CD14-positive monocyte (primary cell): ENCODE results near the gene CDH22. TPM values are rescaled to one million over a fixed set of nuclear protein-coding genes. Genes with fewer than 3 reads are reported as not detected.

Experiments
- DNase-seq, 3 donors: peaks; one replicate each; pipeline ENCODE4 v3.0.0-alpha.2; 2011 to 2022
- H2AFZ ChIP-seq: 2 replicates; pipeline ENCODE4 v1.6.0; 2012; ENCODE audit warnings: mild to moderate bottlenecking, low read depth, low read length, inconsistent platforms; ENCODE audit not compliant: insufficient read depth, poor library complexity, severe bottlenecking
- H3K27ac ChIP-seq, 2 donors: 1 replicate in 1 of 2; 2 replicates in 1 of 2; pipeline ENCODE4 v1.5.1; 2012 to 2013; ENCODE audit warnings: low read length in 2 of 2, control low read depth in 1 of 2, inconsistent platforms in 1 of 2, low read depth in 1 of 2, mild to moderate bottlenecking in 1 of 2
- H3K27me3 ChIP-seq, 2 donors: one replicate each; pipeline versions ENCODE4 v1.6.0 to v1.6.1; 2011 to 2013; ENCODE audit warnings: low read length in 2 of 2; ENCODE audit not compliant: control insufficient read depth in 2 of 2, insufficient read depth in 2 of 2
- H3K36me3 ChIP-seq, 2 donors: replicated peaks in 1 of 2; 1 replicate in 1 of 2; 2 replicates in 1 of 2; pipeline versions ENCODE4 v1.5.1 to v1.6.1; 2012 to 2013; ENCODE audit warnings: low read length in 2 of 2, control low read depth in 1 of 2, inconsistent platforms in 1 of 2, mild to moderate bottlenecking in 1 of 2; ENCODE audit not compliant: insufficient read depth in 2 of 2, control insufficient read depth in 1 of 2
- H3K4me1 ChIP-seq, 2 donors: 1 replicate in 1 of 2; 2 replicates in 1 of 2; pipeline versions ENCODE4 v1.5.1 to v1.6.1; 2012 to 2013; ENCODE audit warnings: low read length in 2 of 2, control low read depth in 1 of 2, inconsistent platforms in 1 of 2, mild to moderate bottlenecking in 1 of 2, moderate library complexity in 1 of 2; ENCODE audit not compliant: insufficient read depth in 2 of 2, control insufficient read depth in 1 of 2
- H3K4me2 ChIP-seq: replicated peaks from 2 replicates; pipeline ENCODE3; 2012; ENCODE audit warnings: low read length, moderate library complexity, mild to moderate bottlenecking; ENCODE audit not compliant: poor library complexity, severe bottlenecking; ENCODE audit errors: extremely low read depth
- H3K4me3 ChIP-seq, 3 experiments: fragments of 200-600 bp in 1 of 3; sonication (generic) in 1 of 3; replicated peaks in 1 of 3; 1 replicate in 2 of 3; 2 replicates in 1 of 3; pipeline ENCODE4 v1.5.1; 2011 to 2013; ENCODE audit warnings: low read length in 3 of 3, mild to moderate bottlenecking in 3 of 3, control low read depth in 2 of 3, low read depth in 2 of 3, inconsistent platforms in 1 of 3, moderate library complexity in 1 of 3
- H3K79me2 ChIP-seq: 2 replicates; pipeline ENCODE4 v1.6.0; 2012; ENCODE audit warnings: mild to moderate bottlenecking, control low read depth, inconsistent platforms, low read length, moderate library complexity; ENCODE audit not compliant: insufficient read depth
- H3K9ac ChIP-seq: 2 replicates; pipeline ENCODE4 v1.6.0; 2017; ENCODE audit warnings: low read length, mild to moderate bottlenecking; ENCODE audit not compliant: insufficient read depth, poor library complexity, severe bottlenecking
- H3K9me3 ChIP-seq, 2 donors: replicated peaks in 1 of 2; 1 replicate in 1 of 2; 2 replicates in 1 of 2; pipeline versions ENCODE4 v1.5.1 to v1.6.1; 2012 to 2013; ENCODE audit warnings: low read length in 2 of 2, control low read depth in 1 of 2; ENCODE audit not compliant: control insufficient read depth in 1 of 2, insufficient read depth in 1 of 2
- H4K20me1 ChIP-seq: 2 replicates; pipeline ENCODE4 v1.6.0; 2012; ENCODE audit warnings: mild to moderate bottlenecking, low read length, control low read depth, moderate library complexity; ENCODE audit not compliant: insufficient read depth
- H3K27ac Mint-ChIP-seq, 7 donors: one replicate each; pipeline ENCODE4 v1.8.0; 2020; ENCODE audit warnings: mild to moderate bottlenecking in 7 of 7, mixed read lengths in 7 of 7, moderate library complexity in 6 of 7, inconsistent platforms in 2 of 7
- H3K27me3 Mint-ChIP-seq, 3 donors: one replicate each; pipeline ENCODE4 v1.8.0; 2021 to 2022; ENCODE audit warnings: low read depth in 3 of 3, mild to moderate bottlenecking in 3 of 3, mixed read lengths in 3 of 3, moderate library complexity in 3 of 3, inconsistent platforms in 1 of 3
- H3K36me3 Mint-ChIP-seq, 2 donors: one replicate each; pipeline ENCODE4 v1.8.0; 2020; ENCODE audit warnings: mixed read lengths in 2 of 2, inconsistent platforms in 1 of 2, mild to moderate bottlenecking in 1 of 2
- H3K4me1 Mint-ChIP-seq: one replicate; pipeline ENCODE4 v1.8.0; 2020; ENCODE audit warnings: mild to moderate bottlenecking, mixed read lengths
- H3K4me3 Mint-ChIP-seq, 2 donors: one replicate each; pipeline ENCODE4 v1.8.0; 2020; ENCODE audit warnings: mild to moderate bottlenecking in 2 of 2, mixed read lengths in 2 of 2, moderate library complexity in 1 of 2
- H3K9me3 Mint-ChIP-seq, 7 donors: one replicate each; pipeline ENCODE4 v1.8.0; 2020 to 2022; ENCODE audit warnings: mixed read lengths in 7 of 7, mild to moderate bottlenecking in 6 of 7, moderate library complexity in 6 of 7, inconsistent platforms in 2 of 7
- WGBS: methylation state at CpG from one replicate; pipeline ENCODE4 v1.1.5; 2013; ENCODE audit warnings: missing lambda C conversion rate; ENCODE audit not compliant: insufficient coverage; 5-methylcytosine and 5-hydroxymethylcytosine counted together
- intact Hi-C, 2 donors: fragments of 100-400 bp; cut with micrococcal nuclease; formaldehyde crosslinking; loops; one replicate each; pipeline versions ENCODE4 v1.15.0 to v1.15.1; 2023
- polyA plus RNA-seq, 3 donors: library from polyadenylated mRNA; depleted of rRNA in 1 of 3; unstranded in 2 of 3; stranded (reverse) in 1 of 3; fragments of 300-500 nt in 2 of 3; fragments of >200 nt in 1 of 3; fragmentation: Illumina TruSeq in 2 of 3; gene quantifications; 1 replicate in 2 of 3; 2 replicates in 1 of 3; pipeline ENCODE4 v1.2.3, GENCODE V29; 2012 to 2021
- TF ChIP-seq, protein P1 (sequence below): fragments of 200-600 bp; IDR thresholded peaks from one replicate; pipeline ENCODE4 v1.8.0; 2022; ENCODE audit warnings: antibody characterized with exemption, mild to moderate bottlenecking

The CDH22 gene
- polyA plus RNA-seq, 3 donors = not detected

- Histone ChIP-seq H3K79me2 (no peaks in the 10 kb centered on the region), H3K27me3 (peaks cover 0 to 3% of the 10 kb centered on the region in 2 donors), H3K27ac (no peak overlapping the region), H3K36me3 (no peaks in the 10 kb centered on the region), H3K9ac (no peak overlapping the region), H3K4me3 (no peak overlapping the region), H3K4me1 (no peaks in the 10 kb centered on the region), H2AFZ (no peak overlapping the region), H3K4me2 (no peak overlapping the region), H3K9me3 (no peaks in the 10 kb centered on the region), H4K20me1 (no peaks in the 10 kb centered on the region)
- 90% methylated on average over 1 of the region's 5 CpGs for WGBS
- no peak overlapping the region for H3K27ac Mint-ChIP-seq
- peaks cover 16 to 30% (median 20%) of the 10 kb centered on the region in 3 donors for H3K27me3 Mint-ChIP-seq
- intact Hi-C loops = no loop called here
- TF ChIP-seq, protein P1, sequence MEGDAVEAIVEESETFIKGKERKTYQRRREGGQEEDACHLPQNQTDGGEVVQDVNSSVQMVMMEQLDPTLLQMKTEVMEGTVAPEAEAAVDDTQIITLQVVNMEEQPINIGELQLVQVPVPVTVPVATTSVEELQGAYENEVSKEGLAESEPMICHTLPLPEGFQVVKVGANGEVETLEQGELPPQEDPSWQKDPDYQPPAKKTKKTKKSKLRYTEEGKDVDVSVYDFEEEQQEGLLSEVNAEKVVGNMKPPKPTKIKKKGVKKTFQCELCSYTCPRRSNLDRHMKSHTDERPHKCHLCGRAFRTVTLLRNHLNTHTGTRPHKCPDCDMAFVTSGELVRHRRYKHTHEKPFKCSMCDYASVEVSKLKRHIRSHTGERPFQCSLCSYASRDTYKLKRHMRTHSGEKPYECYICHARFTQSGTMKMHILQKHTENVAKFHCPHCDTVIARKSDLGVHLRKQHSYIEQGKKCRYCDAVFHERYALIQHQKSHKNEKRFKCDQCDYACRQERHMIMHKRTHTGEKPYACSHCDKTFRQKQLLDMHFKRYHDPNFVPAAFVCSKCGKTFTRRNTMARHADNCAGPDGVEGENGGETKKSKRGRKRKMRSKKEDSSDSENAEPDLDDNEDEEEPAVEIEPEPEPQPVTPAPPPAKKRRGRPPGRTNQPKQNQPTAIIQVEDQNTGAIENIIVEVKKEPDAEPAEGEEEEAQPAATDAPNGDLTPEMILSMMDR = no peak
- no peak for DNase-seq
- H3K36me3 Mint-ChIP-seq = no peaks in the 10 kb centered on the region
- peaks cover 0 to 4% (median 0%) of the 10 kb centered on the region in 7 donors for H3K9me3 Mint-ChIP-seq
- H3K4me3 Mint-ChIP-seq = no peak overlapping the region
- no peaks in the 10 kb centered on the region for H3K4me1 Mint-ChIP-seq
These were observed 124.5 kb downstream of the CDH22 start for GRCh38 chr20:46183768-46184167.

DNA sequence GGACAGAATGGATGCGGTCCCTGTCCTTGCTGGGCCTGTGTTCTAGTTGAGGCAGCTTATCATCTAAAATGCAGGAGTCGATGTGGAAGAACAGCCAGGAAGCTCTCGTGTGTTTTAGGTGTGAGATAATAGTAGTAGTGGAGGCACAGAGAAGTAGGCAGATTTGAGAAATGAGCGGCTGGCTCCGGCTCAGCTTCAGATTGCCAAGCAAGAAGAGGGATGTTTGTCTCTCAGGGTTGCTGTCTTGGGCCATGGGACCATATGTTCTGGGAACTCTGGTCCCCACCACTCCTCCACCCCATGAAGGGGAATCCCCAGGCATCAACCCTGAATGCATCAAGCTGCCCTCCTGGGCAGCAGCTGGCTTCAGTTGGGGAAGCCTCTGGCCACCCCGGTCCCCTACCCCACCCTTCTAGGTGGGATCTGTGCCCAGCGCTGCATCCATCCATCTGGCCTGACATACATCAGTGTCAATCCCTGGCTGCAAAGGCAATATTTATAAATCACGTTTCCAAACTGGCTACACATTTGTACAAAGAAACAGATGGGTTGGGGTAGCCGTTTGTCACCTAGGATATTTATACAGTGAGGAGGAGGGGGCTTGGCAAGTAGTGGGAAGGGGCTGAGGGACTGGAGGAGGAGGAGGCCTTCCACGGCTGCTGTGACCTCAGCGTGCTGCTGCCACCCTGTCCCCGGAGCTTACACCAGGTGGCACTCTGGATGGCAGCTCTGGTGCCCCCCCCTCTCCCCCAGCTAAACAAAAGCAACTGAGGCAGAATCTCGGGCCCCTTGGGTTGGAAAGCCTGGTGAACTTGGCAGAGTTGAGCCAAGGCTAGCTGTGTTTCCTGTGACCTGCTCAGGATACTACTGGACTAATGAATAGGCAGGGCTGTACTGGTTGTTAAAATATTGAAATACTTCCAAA is 125.8 kb downstream of the CDH22 start:
- H3K27me3 Mint-ChIP-seq = peaks cover 21 to 37% (median 25%) of the 10 kb centered on the region in 3 donors
- H3K36me3 Mint-ChIP-seq = no peaks in the 10 kb centered on the region
- no peak overlapping the region for H3K27ac ChIP-seq
- no peaks in the 10 kb centered on the region for H3K27me3 ChIP-seq
- H3K9me3 ChIP-seq = no peaks in the 10 kb centered on the region
- H3K27ac Mint-ChIP-seq = no peak overlapping the region
- H3K9ac ChIP-seq = no peak overlapping the region
- no peaks in the 10 kb centered on the region for H3K4me1 Mint-ChIP-seq
- H3K4me1 ChIP-seq = no peaks in the 10 kb centered on the region
- H3K36me3 ChIP-seq = no peaks in the 10 kb centered on the region
- no peaks in the 10 kb centered on the region for H4K20me1 ChIP-seq
- no peak overlapping the region for H3K4me3 ChIP-seq
- peaks cover 0 to 4% (median 0%) of the 10 kb centered on the region in 7 donors for H3K9me3 Mint-ChIP-seq
- TF ChIP-seq, protein P1 = no peak
- no peak overlapping the region for H3K4me3 Mint-ChIP-seq
- H3K79me2 ChIP-seq = no peaks in the 10 kb centered on the region
- H3K4me2 ChIP-seq = no peak overlapping the region
- no peak for DNase-seq
- no peak overlapping the region for H2AFZ ChIP-seq
- WGBS = 81% methylated on average over 7 of the region's 13 CpGs
- intact Hi-C loops = no loop called here
